SIG-M5 treated with dmso at 0.1 percent for 504 hours (cell line): ENCODE data around the gene KIZ.
"Not testable (repeated sequence)": the region's sequence is repeated elsewhere in the genome, so short reads cannot be mapped to it uniquely, and the experiment has no call there.

Experiments
- DNase-seq: peaks from one replicate; lab custom pipeline; 2025; ENCODE audit not compliant: unreplicated experiment; lab: John Stamatoyannopoulos, UW

The KIZ gene

GRCh38 chr20:21228511-21228910, 102.6 kb downstream of the KIZ start:
- DNase-seq, result peak; percentile 19

DNA sequence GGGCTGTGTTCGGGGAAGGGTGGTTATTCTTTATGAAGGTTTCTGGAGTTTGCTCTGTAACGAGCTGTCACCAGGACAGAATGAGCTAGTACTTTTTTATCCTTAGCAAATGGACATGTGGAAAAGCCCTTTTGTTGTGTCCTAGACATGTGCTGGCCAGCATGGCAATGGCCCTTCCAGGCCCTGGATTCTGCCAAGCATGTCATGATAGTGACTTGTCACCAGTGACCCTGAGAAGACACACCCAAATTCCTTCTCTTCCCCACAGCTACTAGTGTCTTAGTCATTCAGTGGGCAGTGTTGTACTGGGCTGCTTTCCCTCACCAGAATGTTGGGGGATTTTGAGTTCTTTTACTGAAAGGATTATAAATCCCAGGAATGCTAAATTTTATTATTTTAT, 103.3 kb downstream of the KIZ start:
- no peak for DNase-seq

GRCh38 chr20:21230220-21230619, 104.3 kb downstream of the KIZ start:
- DNase-seq, result no peak

DNA sequence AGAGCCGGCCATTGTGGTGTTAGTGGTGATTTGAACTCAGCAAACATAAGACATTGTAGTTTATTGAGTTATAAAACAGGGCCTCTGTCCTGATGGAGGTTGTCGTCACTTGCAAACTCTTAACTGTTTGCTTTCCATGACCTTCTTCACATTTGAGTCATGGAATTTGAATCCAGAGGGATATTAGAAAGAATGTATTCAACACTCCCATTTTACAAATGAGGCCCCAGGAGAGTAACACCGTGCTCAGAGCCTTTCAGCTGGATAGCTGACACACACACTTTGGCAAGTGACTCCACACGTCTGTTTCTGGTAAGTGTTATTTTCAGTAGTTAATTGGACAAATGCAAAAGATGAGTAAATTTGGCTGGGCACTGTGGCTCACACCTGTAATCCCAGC, 104.8 kb downstream of the KIZ start:
- DNase-seq, result no peak

GRCh38 chr20:21232546-21233280, 106.8 kb downstream of the KIZ start:
- no peak for DNase-seq

- DNase-seq, result no peak
Measured at GRCh38 chr20:21234324-21234723, 108.4 kb downstream of the KIZ start.

GRCh38 chr20:21234806-21235483, 109.1 kb downstream of the KIZ start:
- no peak for DNase-seq

DNA sequence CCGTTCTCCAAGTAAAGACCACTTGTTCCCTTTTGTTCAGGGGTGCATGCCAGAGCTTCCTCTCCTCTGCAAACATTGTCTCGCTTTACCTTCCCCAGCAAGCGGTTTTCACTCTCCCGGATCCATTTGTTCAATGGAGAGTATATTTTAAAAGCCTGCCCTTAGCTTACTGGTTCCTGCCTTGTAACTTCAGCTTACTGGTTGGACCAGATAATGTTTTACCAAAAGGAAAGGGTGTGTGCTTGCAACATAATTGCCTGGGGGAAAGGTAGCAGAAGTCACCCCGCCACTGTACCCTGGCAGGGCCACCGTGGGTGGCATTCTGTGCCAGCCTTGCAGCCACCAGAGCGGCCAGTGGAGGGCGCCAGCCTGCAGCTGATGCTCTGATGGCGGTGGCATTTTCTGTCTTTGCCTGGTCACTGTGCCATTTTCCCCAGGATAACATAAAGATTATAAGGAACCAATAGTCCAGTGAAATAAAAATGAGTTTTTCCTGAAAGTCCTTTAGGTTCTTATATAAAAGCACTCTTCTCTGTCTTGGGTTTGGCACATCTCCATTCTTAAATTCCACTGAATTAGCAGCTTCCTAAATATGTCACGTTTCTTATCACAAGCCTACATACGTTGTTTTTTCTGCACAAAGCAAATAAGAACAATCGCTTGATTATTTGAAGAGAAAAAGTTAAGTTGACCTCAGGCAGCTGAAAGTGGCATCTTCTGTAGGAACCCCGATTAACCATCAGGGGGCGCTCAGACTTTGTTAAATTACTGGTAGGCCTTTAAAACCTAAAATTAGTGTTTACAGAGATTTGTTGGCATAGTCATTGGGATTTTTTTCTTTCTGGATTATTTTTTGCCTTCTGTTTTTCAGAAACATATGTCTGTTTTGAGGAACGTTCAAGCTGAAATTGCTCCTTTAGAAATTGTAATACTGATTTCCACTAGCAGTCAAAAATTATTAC, 109.9 kb downstream of the KIZ start:
- DNase-seq, result peak; percentile 73

DNA sequence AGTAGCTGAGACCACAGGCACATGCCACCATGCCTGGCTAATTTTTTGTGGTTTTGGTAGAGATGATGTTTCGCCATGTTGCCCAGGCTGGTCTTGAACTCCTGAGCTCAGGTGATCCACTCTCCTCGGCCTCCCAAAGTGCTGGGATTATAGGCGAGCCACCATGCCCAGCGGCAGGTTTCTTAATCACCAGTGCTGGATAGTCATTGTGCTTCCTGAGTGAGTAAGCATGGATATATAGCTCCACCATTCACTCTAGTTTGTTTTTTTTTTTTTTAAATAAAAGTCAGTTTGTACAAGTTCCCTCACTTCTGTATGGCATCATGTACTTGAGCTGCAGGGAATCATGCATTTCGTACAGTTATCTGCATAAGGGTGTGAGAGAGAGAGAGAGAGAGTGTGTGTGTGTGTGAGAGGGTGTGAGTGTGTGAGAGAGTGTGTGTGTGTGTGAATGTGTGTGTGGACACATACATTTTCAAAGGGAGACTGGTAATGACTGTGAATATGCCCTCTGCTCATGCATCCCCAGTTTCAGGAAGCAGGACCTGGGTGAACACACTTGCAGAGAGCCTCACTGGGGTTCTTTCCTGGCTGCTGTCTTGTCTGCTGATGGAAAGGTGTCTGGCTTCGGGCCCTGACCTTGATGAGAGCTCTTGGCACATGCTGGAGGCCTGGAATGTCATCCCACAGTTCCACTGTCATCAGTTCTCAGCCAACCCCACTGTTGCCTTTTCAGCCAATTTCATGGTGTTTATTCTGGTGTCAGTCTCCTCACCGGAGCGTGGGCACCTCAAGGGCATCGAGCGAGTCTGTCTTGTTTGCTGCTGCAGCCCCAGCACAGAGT, 112.3 kb downstream of the KIZ start:
- DNase-seq, result no peak

DNA sequence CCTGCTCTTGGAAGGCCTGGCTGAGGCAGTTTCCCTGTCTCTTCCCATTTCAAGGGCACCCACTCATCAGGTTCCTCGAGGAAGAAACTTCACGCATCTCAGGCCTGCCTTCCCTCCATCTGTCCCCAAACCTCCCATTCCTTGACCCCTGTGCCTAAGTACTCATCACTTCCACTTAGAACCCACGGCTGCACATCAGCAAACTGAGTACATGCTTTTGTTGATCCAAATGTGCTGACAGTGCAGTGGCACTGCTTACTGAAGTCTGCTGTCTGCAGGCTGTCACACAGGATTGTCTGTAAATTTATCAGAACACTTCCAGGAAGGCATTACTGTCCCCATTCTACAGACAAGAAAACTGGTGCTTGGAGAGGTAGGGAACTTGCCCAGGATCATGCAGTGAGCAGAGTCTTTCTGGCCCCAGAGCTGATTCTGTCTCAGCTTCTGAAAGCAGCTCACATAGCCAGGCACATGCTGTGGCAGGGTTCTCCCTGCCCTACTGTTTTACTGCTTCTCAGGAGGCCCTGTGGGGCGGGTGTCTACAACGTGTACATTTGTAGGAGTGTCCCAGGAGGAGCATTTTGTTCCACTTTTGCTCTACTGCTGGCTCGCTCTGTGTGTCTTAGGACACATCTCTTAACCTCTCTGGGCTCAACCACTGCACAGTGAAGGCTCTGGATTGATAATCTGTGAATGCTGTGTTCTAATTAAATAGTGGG, 113.1 kb downstream of the KIZ start:
- no peak for DNase-seq

DNA sequence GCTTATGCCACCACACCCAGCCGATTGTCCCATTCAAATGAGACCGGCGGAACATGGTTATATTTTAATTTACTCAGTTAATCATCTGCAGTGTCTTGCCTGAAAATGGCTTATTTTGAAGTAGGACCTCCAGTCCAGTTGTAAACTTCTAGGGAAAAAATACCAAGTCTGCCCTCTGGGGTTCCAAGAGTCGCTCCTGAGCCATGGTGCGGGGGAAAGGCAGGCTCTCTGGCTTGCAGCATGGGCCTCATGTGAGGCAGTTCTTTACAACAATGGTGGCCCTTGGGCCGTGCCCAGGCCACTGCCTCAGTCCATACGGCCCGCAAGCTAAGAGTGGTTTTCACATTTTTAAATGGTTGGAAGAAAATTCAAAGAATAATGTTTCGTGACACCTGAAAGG, 114.5 kb downstream of the KIZ start:
- peak; percentile 1 for DNase-seq

DNA sequence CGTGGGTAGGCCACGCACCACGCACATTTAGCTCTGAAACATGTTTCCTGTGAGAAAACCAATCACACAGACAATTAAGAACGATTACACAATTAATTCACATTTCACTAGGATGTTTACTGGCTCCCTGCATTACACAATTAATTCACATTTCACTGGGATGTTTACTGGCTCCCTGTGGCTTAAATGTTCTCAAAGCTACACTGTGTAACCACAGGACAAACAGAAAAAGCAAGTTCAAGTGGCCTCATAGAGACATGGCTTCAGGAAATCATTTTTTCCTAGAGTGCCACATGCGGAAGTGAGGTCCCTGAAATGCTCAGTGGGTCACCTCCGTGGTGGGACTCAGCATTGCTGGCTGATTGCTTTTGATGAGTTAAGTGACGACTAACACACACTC, 115.5 kb downstream of the KIZ start:
- no peak for DNase-seq

- no peak for DNase-seq
Measured at GRCh38 chr20:21243811-21244210, 117.9 kb downstream of the KIZ start.

DNA sequence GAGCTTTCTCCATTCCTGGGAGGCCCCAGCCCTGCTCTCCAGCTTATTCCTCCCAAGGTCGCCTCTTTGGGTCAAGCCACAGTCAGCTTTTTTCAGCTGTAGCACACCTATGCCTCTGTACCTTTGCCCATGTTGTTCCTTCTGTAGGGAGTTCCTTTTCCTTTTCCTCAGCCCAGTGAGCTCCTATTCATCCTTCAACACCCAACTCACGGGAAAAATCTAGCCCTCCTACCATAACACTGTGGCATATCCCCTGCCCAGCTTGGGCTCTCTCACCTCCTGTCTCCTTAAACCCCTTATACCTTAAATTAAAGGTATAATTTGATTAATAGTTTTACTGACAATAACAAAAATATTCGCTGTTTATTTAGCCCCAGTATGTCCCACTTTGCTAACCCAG, 118.9 kb downstream of the KIZ start:
- DNase-seq, result no peak

DNA sequence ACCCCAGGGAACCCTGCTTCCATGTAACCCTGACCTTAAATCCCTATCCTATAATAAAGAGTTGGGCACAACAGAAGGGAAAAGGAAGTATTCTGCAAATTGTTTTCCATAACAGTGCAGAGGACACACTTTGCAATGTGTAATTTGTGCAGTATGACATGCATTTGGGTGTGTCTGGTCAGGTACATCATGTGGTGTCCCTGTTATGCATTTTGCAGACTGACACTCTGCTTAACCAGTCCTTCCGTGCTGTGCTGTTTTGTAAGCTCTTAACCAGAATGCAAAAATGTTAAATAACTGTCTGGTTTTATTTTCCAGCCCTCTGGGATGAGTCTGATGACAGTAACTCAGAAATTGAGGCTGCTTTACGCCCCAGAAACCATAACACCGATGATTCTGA, 120.3 kb downstream of the KIZ start:
- DNase-seq, result no peak

DNA sequence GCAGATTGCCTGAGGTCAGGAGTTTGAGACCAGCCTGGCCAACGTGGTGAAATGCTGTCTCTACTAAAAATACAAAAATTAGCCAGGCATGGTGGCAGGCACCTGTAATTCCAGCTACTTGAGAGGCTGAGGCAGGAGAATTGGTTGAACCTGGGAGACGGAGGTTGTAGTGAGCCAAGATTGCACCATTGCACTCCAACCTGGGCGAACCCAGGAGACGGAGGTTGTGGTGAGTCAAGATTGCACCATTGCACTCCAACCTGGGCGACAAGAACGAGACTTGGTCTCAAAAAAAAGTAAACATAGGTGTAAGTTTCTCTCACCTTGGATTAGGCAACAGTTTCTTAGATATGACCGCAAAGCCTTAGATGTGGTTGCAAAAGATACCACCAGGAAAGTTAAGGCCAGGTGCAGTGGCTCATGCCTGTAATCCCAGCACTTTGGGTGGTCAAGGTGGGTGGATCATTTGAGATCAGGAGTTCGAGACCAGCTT, 121.8 kb downstream of the KIZ start:
- not testable (repeated sequence) for DNase-seq

GRCh38 chr20:21251278-21251677, 125.4 kb downstream of the KIZ start:
- DNase-seq, result no peak

DNA sequence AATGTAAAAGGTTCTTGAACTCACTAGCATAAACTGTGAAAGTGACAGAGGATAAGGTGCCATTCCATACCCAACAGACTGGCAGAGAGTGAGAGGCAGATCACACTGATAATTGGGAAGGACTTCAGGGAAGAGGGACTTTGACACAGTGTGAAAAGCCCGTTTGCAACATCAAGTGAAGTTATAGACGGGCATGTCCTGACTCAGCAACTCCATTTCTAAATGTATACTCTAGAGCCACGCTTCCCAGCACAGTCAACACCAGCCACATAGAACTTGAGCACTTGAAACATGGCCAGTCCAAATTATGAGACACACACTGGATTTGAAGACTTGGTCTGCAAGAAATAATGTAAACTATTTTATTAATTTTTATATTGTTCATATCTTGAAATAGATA, 131.3 kb downstream of the KIZ start:
- DNase-seq, result no peak

GRCh38 chr20:21258411-21258810, 132.5 kb downstream of the KIZ start:
- no peak for DNase-seq

- DNase-seq, result no peak
Measured at GRCh38 chr20:21259346-21259745, 133.5 kb downstream of the KIZ start.
